ENCODE data around the gene AMN.

AMN gene

GRCh38 chr14:102971836-102972606, 49.6 kb downstream of the AMN start:
- H3K27ac ChIP-seq = no peak overlapping the region
- no peak for TF ChIP-seq ZFX (IDR thresholded peaks at IDR 0.05)
- TF ChIP-seq, protein P1, sequence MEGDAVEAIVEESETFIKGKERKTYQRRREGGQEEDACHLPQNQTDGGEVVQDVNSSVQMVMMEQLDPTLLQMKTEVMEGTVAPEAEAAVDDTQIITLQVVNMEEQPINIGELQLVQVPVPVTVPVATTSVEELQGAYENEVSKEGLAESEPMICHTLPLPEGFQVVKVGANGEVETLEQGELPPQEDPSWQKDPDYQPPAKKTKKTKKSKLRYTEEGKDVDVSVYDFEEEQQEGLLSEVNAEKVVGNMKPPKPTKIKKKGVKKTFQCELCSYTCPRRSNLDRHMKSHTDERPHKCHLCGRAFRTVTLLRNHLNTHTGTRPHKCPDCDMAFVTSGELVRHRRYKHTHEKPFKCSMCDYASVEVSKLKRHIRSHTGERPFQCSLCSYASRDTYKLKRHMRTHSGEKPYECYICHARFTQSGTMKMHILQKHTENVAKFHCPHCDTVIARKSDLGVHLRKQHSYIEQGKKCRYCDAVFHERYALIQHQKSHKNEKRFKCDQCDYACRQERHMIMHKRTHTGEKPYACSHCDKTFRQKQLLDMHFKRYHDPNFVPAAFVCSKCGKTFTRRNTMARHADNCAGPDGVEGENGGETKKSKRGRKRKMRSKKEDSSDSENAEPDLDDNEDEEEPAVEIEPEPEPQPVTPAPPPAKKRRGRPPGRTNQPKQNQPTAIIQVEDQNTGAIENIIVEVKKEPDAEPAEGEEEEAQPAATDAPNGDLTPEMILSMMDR (conservative IDR thresholded peaks at IDR 0.05) = no peak

DNA sequence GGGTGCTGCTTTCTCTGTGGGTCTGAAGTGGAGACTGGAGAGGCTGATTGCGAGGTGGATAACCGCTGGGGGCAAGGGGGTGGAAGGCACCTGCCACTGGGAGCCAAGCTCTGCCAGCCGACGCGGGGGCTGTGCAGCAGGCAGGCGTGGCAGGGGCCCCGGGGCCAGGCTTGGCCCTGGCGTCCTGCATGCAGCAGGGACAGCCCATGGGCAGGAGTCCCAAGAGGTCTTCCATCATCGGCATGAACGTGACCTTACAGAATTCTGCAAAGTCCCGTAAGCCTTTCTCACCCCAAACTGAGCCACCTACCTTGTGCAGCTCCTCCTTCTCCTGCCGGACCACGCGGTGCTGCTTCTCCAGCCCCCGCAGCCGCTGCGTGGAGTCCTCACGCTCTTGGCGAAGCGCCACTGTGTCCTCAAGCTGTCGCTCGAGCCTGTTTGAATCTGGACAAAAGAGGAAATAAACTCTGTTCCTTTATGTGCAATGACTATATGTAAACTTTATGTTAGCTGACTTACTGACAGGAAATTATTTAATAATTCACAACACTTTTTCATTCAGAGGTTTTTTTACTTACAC, 51.3 kb downstream of the AMN start:
- H3K27ac ChIP-seq = no peak overlapping the region
- TF ChIP-seq, protein P1 (conservative IDR thresholded peaks at IDR 0.05) = no peak
- no peak for TF ChIP-seq ZFX (IDR thresholded peaks at IDR 0.05)

GRCh38 chr14:102975662-102976061, 53.2 kb downstream of the AMN start:
- TF ChIP-seq ZFX (IDR thresholded peaks at IDR 0.05) = no peak
- TF ChIP-seq, protein P1 (conservative IDR thresholded peaks at IDR 0.05) = no peak
- H3K27ac ChIP-seq = no peak overlapping the region

DNA sequence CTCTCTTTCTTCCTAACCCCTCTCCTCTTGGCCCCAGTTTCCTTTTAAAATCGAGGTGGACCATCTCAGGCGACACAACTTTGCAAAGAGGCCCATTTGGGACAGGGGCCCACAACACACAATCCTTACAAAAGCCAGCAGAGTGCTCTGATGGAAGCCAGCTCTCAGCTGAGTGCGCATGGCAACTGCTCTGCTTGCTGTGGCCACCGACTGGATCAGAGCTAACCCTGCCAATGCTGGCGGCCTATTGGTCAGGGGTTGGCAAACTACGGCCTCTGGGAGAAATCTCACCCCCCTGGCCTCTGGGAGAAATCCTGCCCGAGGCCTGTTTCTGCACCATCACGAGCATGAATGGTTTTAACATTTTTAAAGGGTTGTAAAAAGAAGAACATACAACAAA, 55.0 kb downstream of the AMN start:
- no peak overlapping the region for H3K27ac ChIP-seq
- TF ChIP-seq, protein P1 (conservative IDR thresholded peaks at IDR 0.05) = no peak
- TF ChIP-seq ZFX (IDR thresholded peaks at IDR 0.05) = no peak

DNA sequence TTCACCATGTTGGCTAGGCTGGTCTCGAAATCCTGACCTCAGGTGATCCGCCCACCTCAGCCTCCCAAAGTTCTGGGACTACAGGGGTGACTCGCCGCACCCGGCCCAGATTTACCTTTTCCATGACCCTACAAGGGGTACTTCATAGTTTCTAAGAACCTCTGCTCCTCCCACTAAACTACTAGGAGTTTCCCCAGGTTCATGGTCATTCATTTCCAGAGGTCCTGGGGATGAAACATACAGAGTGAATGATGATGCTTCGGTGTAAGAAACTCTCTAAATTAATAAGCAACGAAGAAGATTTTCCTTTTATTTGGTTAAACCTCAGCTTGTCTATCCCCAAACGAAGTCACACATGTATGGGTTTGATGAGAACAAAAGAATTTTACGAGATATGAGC, 56.9 kb downstream of the AMN start:
- TF ChIP-seq ZFX (IDR thresholded peaks at IDR 0.05) = no peak
- TF ChIP-seq, protein P1 (conservative IDR thresholded peaks at IDR 0.05) = no peak
- no peak overlapping the region for H3K27ac ChIP-seq

DNA sequence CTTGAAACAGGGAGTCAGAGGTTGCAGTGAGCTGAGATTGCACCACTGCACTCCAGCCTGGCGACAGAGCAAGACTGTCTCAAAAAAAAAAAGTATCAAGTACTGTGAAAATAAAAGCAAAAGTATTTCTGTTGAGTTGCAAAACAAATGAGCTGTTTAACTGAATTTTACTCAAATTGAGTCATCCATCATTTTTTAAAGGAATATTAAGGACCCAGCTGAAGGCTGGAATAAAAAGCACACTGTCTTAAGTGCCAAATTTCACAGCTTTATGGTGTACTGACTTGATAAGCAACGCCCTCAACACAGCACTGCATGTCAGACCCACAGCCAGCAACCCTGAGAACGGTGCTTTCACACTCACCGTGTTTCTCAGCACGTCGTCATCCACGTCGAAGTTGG, 57.9 kb downstream of the AMN start:
- no peak overlapping the region for H3K27ac ChIP-seq
- TF ChIP-seq, protein P1 (conservative IDR thresholded peaks at IDR 0.05) = no peak
- no peak for TF ChIP-seq ZFX (IDR thresholded peaks at IDR 0.05)

All from C4-2B (cell line).